Muscle of arm (tissue), 12 donors: ENCODE results near the gene TPGS2. TPM values are rescaled to one million over a fixed set of nuclear protein-coding genes. Genes with fewer than 3 reads are reported as not detected.

Source experiments
- DNase-seq: peaks from one replicate; pipeline ENCODE4 v3.0.0-alpha.2; 2013
- polyA plus RNA-seq, 12 donors: library from polyadenylated mRNA; unstranded; fragments of 120-200 nt; gene quantifications; one replicate each; pipeline ENCODE4 v1.2.1, GENCODE V29; 2013; ENCODE audit not compliant: insufficient read length in 12 of 12

Gene TPGS2
- polyA plus RNA-seq, 12 donors: 35.0 to 90.5 (median 52.8) TPM; not detected in 1

GRCh38 chr18:36745219-36745975 is 83.4 kb downstream of the TPGS2 start:
- no peak for DNase-seq

GRCh38 chr18:36744261-36744876 is 84.4 kb downstream of the TPGS2 start:
- no peak for DNase-seq

Other genes with a start within 250 kb of the TPGS2 start
- 10 to 100 TPM in 1 of 12 donors, 1 to 10 TPM in 10, not detected in 1; 4.1 to 13.3 (median 6.5) TPM for gene KIAA1328, start 125 bp upstream of the TPGS2 start, polyA plus RNA-seq